ENCODE measurements around the gene ARHGEF28. TPM values are rescaled to one million over a fixed set of nuclear protein-coding genes. Genes with fewer than 3 reads are reported as not detected.

Gene ARHGEF28
- total RNA-seq, 1 experiment from 2014 or later, result 6.1 TPM

DNA sequence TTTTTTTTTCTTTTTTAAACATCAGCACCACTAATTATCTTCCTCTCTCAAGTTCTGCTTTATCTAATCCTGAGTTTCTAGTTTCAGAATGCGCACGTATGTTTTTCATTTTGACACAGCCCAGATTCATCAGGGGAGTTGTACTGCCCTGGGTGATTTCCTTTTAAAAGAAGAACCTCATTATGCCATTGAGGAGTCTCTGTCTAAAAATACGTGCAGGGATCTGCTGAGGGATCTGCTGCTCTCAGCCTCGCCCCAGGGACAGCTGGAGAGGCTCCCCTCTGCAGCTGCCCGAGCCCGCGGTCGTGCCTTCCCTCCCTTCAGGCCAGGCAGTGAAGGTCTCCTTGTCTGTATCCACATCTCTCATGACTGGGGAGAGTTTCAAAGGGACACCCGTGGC is 273.1 kb downstream of the ARHGEF28 start:
- Histone ChIP-seq H2AFZ (ENCODE audit: low read depth, low read length, poor library complexity, severe bottlenecking) (no peak overlapping the region), H3K27me3 (ENCODE audit: insufficient read depth, low read length) (no peaks in the 10 kb centered on the region), H3K9ac (ENCODE audit: low read length) (no peak overlapping the region), H3K27ac (ENCODE audit: low read depth, low read length) (no peak overlapping the region), H3K4me2 (ENCODE audit: low read length) (no peak overlapping the region), H3K9me2 (ENCODE audit: insufficient read depth) (no peaks in the 10 kb centered on the region), H3K79me2 (ENCODE audit: insufficient read depth, low read length) (no peaks in the 10 kb centered on the region), H3K9me3 (ENCODE audit: control insufficient read depth in 1 of 2, insufficient read depth in 1 of 2, low read depth in 1 of 2, low read length in 2 of 2) (no peaks in the 10 kb centered on the region), H3K36me3 (ENCODE audit: control insufficient read depth in 1 of 2, insufficient read depth in 2 of 2, low read length in 2 of 2) (no peaks in the 10 kb centered on the region), H3K4me1 (ENCODE audit: control insufficient read depth in 1 of 2, insufficient read depth in 2 of 2, low read length in 2 of 2) (peaks cover 14 to 15% of the 10 kb centered on the region in 2 experiments; a peak in 3 of 4 replicates), H4K20me1 (ENCODE audit: insufficient read depth) (no peaks in the 10 kb centered on the region), H3K4me3 (replicated peaks in 1 of 2; ENCODE audit: low read depth in 1 of 2, low read length in 2 of 2) (no peak overlapping the region)
- ChIA-PET RAD21 (ENCODE audit: low non-redundant PET in 1 of 2, low total read pairs in 2 of 2, uncharacterized antibody in 2 of 2, unreplicated experiment in 2 of 2) (interaction anchor here in 1 of 2 experiments (0.6 kb wide), 1 partner anchor 245 kb away, joined by 3 read pairs; no protein-coding TSS in a partner anchor), POLR2A (no interaction called here), CTCF (no interaction called here)
- TF ChIP-seq ZFX (IDR thresholded peaks at IDR 0.05) (no peak), EZH2 (IDR thresholded peaks at IDR 0.05) (no peak), CBX3 (IDR thresholded peaks at IDR 0.05; ENCODE audit: low read depth) (no peak)
- intact Hi-C loops (cut with micrococcal nuclease), result no loop called here
- no TSS peak for BruUV-seq (replicated peaks)
- DNase-seq (ENCODE audit: low read depth, low spot score) (no peak), ATAC-seq (no peak)

DNA sequence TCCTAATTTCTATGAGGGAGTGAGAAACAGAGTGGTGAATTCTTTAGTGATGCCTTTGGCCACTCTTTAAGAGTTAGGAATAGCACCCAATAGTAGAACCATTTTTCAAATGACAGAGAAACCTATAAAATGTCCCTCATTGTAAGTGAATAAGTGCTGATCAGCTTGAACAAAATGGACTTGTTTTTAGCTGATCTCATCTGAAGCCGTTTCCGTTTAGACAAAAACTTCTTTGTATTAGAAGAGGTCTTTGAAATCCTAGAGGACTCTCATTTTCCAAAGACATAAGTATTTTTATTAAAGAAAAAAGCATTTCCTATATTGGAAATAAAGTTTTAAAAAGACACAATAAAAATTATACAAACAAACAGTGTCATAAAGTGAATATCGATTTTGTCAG is 273.9 kb downstream of the ARHGEF28 start:
- ChIA-PET POLR2A (no interaction called here), RAD21 (ENCODE audit: low non-redundant PET in 1 of 2, low total read pairs in 2 of 2, uncharacterized antibody in 2 of 2, unreplicated experiment in 2 of 2) (interaction anchor here in 1 of 2 experiments (0.6 kb wide), 1 partner anchor 244 kb away, joined by 3 read pairs; no protein-coding TSS in a partner anchor), CTCF (no interaction called here)
- no peak overlapping the region for H2AFZ ChIP-seq (ENCODE audit: low read depth, low read length, poor library complexity, severe bottlenecking)
- TF ChIP-seq ZNF274 (IDR thresholded peaks at IDR 0.05; ENCODE audit: low read depth, low read length), result no peak
- TF ChIP-seq FOSL1 (IDR thresholded peaks at IDR 0.05; ENCODE audit: low read depth), result no peak
- no peak for TF ChIP-seq CBX3 (IDR thresholded peaks at IDR 0.05; ENCODE audit: low read depth)
- TF ChIP-seq TCF7L2 (IDR thresholded peaks at IDR 0.05; ENCODE audit: borderline replicate concordance, extremely low read depth, insufficient read depth, insufficient read length), result no peak
- no peak for TF ChIP-seq RAD21 (IDR thresholded peaks at IDR 0.05; ENCODE audit: low read depth)
- TF ChIP-seq EZH2phosphoT487 (IDR thresholded peaks at IDR 0.05; ENCODE audit: borderline replicate concordance), result no peak
- TF ChIP-seq SRF (IDR thresholded peaks at IDR 0.05; ENCODE audit: low read depth), result no peak
- no peak for TF ChIP-seq SIN3A (IDR thresholded peaks at IDR 0.05; ENCODE audit: low read depth)
- H3K4me1 ChIP-seq (ENCODE audit: control insufficient read depth in 1 of 2, insufficient read depth in 2 of 2, low read length in 2 of 2), result peaks cover 14 to 15% of the 10 kb centered on the region in 2 experiments; a peak in 3 of 4 replicates
- H3K9me3 ChIP-seq (ENCODE audit: control insufficient read depth in 1 of 2, insufficient read depth in 1 of 2, low read depth in 1 of 2, low read length in 2 of 2), result no peaks in the 10 kb centered on the region
- no peaks in the 10 kb centered on the region for H3K79me2 ChIP-seq (ENCODE audit: insufficient read depth, low read length)
- H3K9me2 ChIP-seq (ENCODE audit: insufficient read depth), result no peaks in the 10 kb centered on the region
- no peaks in the 10 kb centered on the region for H3K36me3 ChIP-seq (ENCODE audit: control insufficient read depth in 1 of 2, insufficient read depth in 2 of 2, low read length in 2 of 2)
- no peak overlapping the region for H3K27ac ChIP-seq (ENCODE audit: low read depth, low read length)
- no peaks in the 10 kb centered on the region for H4K20me1 ChIP-seq (ENCODE audit: insufficient read depth)
- H3K9ac ChIP-seq (ENCODE audit: low read length), result no peak overlapping the region
- ATAC-seq (no peak), DNase-seq (ENCODE audit: low read depth, low spot score) (no peak)
- H3K4me2 ChIP-seq (ENCODE audit: low read length), result no peak overlapping the region
- intact Hi-C loops (cut with micrococcal nuclease), result loop anchor here (5.0 to 10.0 kb wide), 5 partner anchors 117 to 1365 kb away; no protein-coding TSS in a partner anchor
- H3K27me3 ChIP-seq (ENCODE audit: insufficient read depth, low read length), result no peaks in the 10 kb centered on the region
- H3K4me3 ChIP-seq (replicated peaks in 1 of 2; ENCODE audit: low read depth in 1 of 2, low read length in 2 of 2), result no peak overlapping the region
- no TSS peak for BruUV-seq (replicated peaks)
